GM12892 (cell line): Measurements from ENCODE around the gene SYNDIG1.

Experiments
- POLR2A ChIP-seq: IDR thresholded peaks from 2 replicates; pipeline ENCODE4 v1.6.1; 2011; ENCODE audit warnings: low read depth, low read length, control low read depth
- POLR2AphosphoS5 ChIP-seq: IDR thresholded peaks from 2 replicates; pipeline ENCODE4 v1.6.1; 2011; ENCODE audit warnings: low read depth, low read length, control low read depth
- TAF1 ChIP-seq: IDR thresholded peaks from 2 replicates; pipeline ENCODE4 v1.6.1; 2011; ENCODE audit warnings: low read depth, mild to moderate bottlenecking, control low read depth, low read length, borderline replicate concordance

DNA sequence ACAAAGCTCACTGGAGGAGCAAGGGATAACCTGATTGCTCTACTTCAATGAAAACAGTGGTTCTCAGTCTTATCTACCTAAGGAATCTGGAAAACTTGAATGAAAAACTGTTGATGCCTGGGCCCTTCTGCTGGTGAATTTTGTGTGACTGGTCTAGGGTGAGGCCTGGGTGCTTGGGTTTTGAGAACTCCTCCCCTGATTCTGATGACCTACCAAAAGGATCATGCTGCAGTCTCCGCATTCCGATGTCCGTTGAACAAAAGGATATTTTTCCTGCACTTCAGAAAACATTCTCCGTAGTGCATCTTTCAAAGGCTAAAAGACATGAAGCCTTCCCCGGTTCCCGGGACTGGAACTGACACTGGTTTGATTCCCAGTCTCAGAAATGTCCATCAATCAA is 157.9 kb downstream of the SYNDIG1 start:
- TF ChIP-seq TAF1: no peak
- TF ChIP-seq POLR2A: no peak
- no peak for TF ChIP-seq POLR2AphosphoS5
